Measurements from ENCODE around the gene KLHDC1. TPM values are rescaled to one million over a fixed set of nuclear protein-coding genes. Genes with fewer than 3 reads are reported as not detected.
A peak's percentile ranks its signal among the peaks of the same experiment; 100 is the strongest.
"Not testable (repeated sequence)": the region's sequence is repeated elsewhere in the genome, so short reads cannot be mapped to it uniquely, and the experiment has no call there.

Gene KLHDC1
- total RNA-seq, 4 donors from 2014 or later, result 6.6 to 20.3 (median 16.1) TPM

- H3K4me3 ChIP-seq, result peak within 1 kb of the TSS; percentile 44 to 82 (median 54)
- no peaks in the 10 kb centered on the region for H3K36me3 ChIP-seq
- no peaks in the 10 kb centered on the region for H3K9me3 ChIP-seq
- WGBS, 2 donors, result 5 to 8% methylated on average over 45 to 51 of the region's 67 CpGs
- no peaks in the 10 kb centered on the region for H3K27me3 ChIP-seq
- TF ChIP-seq EP300 (IDR thresholded peaks at IDR 0.05) (peak in 1 of 2 donors; percentile 62), POLR2A (IDR thresholded peaks at IDR 0.05) (no peak)
- TF ChIP-seq, protein P1, sequence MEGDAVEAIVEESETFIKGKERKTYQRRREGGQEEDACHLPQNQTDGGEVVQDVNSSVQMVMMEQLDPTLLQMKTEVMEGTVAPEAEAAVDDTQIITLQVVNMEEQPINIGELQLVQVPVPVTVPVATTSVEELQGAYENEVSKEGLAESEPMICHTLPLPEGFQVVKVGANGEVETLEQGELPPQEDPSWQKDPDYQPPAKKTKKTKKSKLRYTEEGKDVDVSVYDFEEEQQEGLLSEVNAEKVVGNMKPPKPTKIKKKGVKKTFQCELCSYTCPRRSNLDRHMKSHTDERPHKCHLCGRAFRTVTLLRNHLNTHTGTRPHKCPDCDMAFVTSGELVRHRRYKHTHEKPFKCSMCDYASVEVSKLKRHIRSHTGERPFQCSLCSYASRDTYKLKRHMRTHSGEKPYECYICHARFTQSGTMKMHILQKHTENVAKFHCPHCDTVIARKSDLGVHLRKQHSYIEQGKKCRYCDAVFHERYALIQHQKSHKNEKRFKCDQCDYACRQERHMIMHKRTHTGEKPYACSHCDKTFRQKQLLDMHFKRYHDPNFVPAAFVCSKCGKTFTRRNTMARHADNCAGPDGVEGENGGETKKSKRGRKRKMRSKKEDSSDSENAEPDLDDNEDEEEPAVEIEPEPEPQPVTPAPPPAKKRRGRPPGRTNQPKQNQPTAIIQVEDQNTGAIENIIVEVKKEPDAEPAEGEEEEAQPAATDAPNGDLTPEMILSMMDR (IDR thresholded peaks at IDR 0.05), result peak in 1 of 5 experiments; percentile 19
- peak; percentile 40 to 55 for DNase-seq (ENCODE audit: low spot score in 2 of 2)
- H3K27ac ChIP-seq, result peak within 1 kb of the TSS; percentile 59 to 93 (median 82)
- peaks cover 0 to 24% (median 3%) of the 10 kb centered on the region in 4 donors for H3K4me1 ChIP-seq
Observed at GRCh38 chr14:49687942-49688700, 4.8 kb upstream of the KLHDC1 start, which contains the start of gene POLE2. POLE2 (minus strand) TSS chr14:49688214; CDS start chr14:49688203, 11 bp downstream.

DNA sequence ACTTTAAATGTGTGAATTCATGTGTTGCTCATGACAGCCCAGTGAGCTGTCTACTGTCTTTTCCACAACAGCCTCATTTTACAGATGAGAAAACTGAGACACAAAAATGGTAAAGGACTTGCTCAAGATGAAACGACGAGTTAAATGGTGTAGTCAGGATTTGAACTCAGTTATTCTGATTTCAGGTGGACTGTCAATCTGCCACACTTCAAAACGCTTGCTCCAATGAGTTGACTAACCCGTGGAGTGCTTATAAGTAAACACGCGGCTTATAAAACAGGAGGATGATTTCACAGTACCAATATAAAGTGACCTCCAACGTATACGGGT lies 4.3 kb upstream of the KLHDC1 start:
- peak overlapping the region in 2 of 4 donors; percentile 62 to 82 for H3K4me3 ChIP-seq
- no peaks in the 10 kb centered on the region for H3K27me3 ChIP-seq
- peak overlapping the region; percentile 59 to 93 (median 82) for H3K27ac ChIP-seq
- no peak for TF ChIP-seq EP300 (IDR thresholded peaks at IDR 0.05)
- TF ChIP-seq POLR2A (IDR thresholded peaks at IDR 0.05), result no peak
- no peaks in the 10 kb centered on the region for H3K9me3 ChIP-seq
- 89 to 90% methylated on average over 8 of the region's 8 CpGs for WGBS, 2 donors
- DNase-seq (ENCODE audit: low spot score in 2 of 2), result no peak
- peaks cover 0 to 24% (median 3%) of the 10 kb centered on the region in 4 donors for H3K4me1 ChIP-seq
- H3K36me3 ChIP-seq, result no peaks in the 10 kb centered on the region

- Histone ChIP-seq H3K4me3 (no peak overlapping the region), H3K9me3 (no peaks in the 10 kb centered on the region), H3K4me1 (peaks cover 0 to 42% (median 8%) of the 10 kb centered on the region in 4 donors), H3K27me3 (no peaks in the 10 kb centered on the region), H3K36me3 (no peaks in the 10 kb centered on the region), H3K27ac (no peak overlapping the region)
- no peak for DNase-seq (ENCODE audit: low spot score in 2 of 2)
- 68 to 80% methylated on average over 4 of the region's 4 CpGs for WGBS, 2 donors
- TF ChIP-seq EP300 (IDR thresholded peaks at IDR 0.05) (no peak), POLR2A (IDR thresholded peaks at IDR 0.05) (no peak)
- TF ChIP-seq, protein P1 (IDR thresholded peaks at IDR 0.05), result no peak
Observed at GRCh38 chr14:49691031-49691430, 1.9 kb upstream of the KLHDC1 start.

- H3K9me3 ChIP-seq, result no peaks in the 10 kb centered on the region
- WGBS, 2 donors, result 42 to 56% methylated on average over 6 of the region's 6 CpGs
- no peak for TF ChIP-seq POLR2A (IDR thresholded peaks at IDR 0.05)
- TF ChIP-seq EP300 (IDR thresholded peaks at IDR 0.05), result no peak
- TF ChIP-seq, protein P1 (IDR thresholded peaks at IDR 0.05), result no peak
- DNase-seq (ENCODE audit: low spot score in 2 of 2), result no peak
- H3K27me3 ChIP-seq, result no peaks in the 10 kb centered on the region
- H3K4me1 ChIP-seq, result peaks cover 0 to 41% (median 8%) of the 10 kb centered on the region in 4 donors
- H3K36me3 ChIP-seq, result peaks cover 0 to 4% (median 0%) of the 10 kb centered on the region in 3 donors
- H3K27ac ChIP-seq, result peak overlapping the region; percentile 87 to 97 (median 96)
- H3K4me3 ChIP-seq, result peak overlapping the region; percentile 64 to 94 (median 72)
Observed at GRCh38 chr14:49692193-49692757, 645 bp upstream of the KLHDC1 start.

GRCh38 chr14:49693735-49694124 lies 810 bp downstream of the KLHDC1 start:
- DNase-seq (ENCODE audit: low spot score in 2 of 2); H3K9me3 ChIP-seq; H3K36me3 ChIP-seq; H3K27me3 ChIP-seq: not testable (repeated sequence)
- H3K4me3 ChIP-seq, result peak overlapping the region; percentile 64 to 94 (median 72)
- H3K4me1 ChIP-seq, result peaks cover 0 to 33% (median 8%) of the 10 kb centered on the region in 4 donors
- peak overlapping the region; percentile 87 to 97 (median 96) for H3K27ac ChIP-seq
- WGBS, 2 donors, result 21 to 39% methylated on average over 5 to 9 of the region's 13 CpGs

- Histone ChIP-seq H3K4me1 (peaks cover 0 to 4% (median 0%) of the 10 kb centered on the region in 4 donors), H3K27ac (no peak overlapping the region), H3K4me3 (no peak overlapping the region), H3K36me3 (peaks cover 0 to 35% (median 0%) of the 10 kb centered on the region in 3 donors), H3K27me3 (no peaks in the 10 kb centered on the region), H3K9me3 (no peaks in the 10 kb centered on the region)
- TF ChIP-seq POLR2A (IDR thresholded peaks at IDR 0.05) (no peak), EP300 (IDR thresholded peaks at IDR 0.05) (no peak)
- TF ChIP-seq, protein P1 (IDR thresholded peaks at IDR 0.05), result no peak
- no peak for DNase-seq (ENCODE audit: low spot score in 2 of 2)
- 83 to 86% methylated on average over 4 of the region's 4 CpGs for WGBS, 2 donors
Observed at GRCh38 chr14:49702725-49703124, 9.8 kb downstream of the KLHDC1 start.

All from tibial nerve (tissue), 4 donors.